ENCODE measurements around the gene CTNNA3. TPM values are rescaled to one million over a fixed set of nuclear protein-coding genes. Genes with fewer than 3 reads are reported as not detected.

CTNNA3 gene
- total RNA-seq, 4 donors from 2014 or later: 14.3 to 49.5 (median 24.2) TPM

DNA sequence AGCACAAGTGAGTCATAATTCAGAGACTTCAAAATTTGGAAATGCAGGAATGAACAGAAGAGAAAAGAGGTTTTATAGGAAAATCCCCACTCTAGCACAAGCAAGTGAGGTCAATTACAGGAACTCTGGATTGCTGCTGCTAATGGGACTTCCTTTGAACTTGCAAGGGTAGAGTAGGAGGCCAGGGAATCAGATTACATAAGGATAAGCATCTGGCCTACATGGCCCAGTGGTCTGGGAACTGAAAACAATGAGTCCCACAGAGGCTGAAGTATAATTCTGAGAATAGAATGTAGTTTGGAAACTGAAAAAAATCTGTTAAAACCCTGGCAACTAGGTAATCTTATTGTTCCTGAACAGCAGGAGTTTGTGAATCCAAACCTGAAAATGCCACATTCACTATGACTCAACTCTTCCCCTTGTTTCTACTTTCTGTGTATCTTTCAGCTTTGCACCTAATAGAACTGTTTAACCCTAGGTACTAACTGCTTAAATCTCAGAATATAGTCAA, 66.5 kb downstream of the CTNNA3 start:
- DNase-seq: no peak
- Histone ChIP-seq H3K27me3 (no peaks in the 10 kb centered on the region), H3K9me3 (no peaks in the 10 kb centered on the region), H3K4me3 (no peak overlapping the region), H3K36me3 (no peaks in the 10 kb centered on the region), H3K4me1 (peaks cover 7 to 11% of the 10 kb centered on the region in 2 donors), H3K27ac (no peak overlapping the region)
- intact Hi-C loops (cut with DNase I; ENCODE audit: low total_unique reads): no loop called here
- in situ Hi-C loops (cut with MboI; ENCODE audit: low sequenced_read_pairs in 4 of 4): no loop called here
- no peak for TF ChIP-seq POLR2A (IDR thresholded peaks at IDR 0.05)
- TF ChIP-seq, protein P1, sequence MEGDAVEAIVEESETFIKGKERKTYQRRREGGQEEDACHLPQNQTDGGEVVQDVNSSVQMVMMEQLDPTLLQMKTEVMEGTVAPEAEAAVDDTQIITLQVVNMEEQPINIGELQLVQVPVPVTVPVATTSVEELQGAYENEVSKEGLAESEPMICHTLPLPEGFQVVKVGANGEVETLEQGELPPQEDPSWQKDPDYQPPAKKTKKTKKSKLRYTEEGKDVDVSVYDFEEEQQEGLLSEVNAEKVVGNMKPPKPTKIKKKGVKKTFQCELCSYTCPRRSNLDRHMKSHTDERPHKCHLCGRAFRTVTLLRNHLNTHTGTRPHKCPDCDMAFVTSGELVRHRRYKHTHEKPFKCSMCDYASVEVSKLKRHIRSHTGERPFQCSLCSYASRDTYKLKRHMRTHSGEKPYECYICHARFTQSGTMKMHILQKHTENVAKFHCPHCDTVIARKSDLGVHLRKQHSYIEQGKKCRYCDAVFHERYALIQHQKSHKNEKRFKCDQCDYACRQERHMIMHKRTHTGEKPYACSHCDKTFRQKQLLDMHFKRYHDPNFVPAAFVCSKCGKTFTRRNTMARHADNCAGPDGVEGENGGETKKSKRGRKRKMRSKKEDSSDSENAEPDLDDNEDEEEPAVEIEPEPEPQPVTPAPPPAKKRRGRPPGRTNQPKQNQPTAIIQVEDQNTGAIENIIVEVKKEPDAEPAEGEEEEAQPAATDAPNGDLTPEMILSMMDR (IDR thresholded peaks at IDR 0.05 in 4 of 5, conservative IDR thresholded peaks at IDR 0.05 in 1 of 5): no peak
- no peak for ATAC-seq

DNA sequence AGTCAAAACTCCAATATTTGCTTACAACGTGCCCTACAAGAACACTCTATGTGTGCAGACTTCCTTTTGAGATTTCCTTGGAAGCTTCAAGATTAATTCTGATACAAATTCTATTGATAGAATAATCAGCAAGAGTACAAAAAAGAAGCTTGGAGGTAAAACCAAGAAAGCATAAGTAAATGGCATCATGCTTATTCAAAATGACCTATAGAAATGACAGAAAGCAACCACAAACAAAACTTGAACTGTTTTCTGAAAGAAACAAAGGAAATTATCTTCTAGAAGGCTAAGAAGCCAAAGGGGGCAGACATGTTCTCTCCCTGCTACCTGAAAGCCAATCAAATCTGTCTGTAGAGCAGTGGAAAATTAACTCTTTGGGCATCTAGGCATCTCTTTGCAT, 73.0 kb downstream of the CTNNA3 start:
- no peaks in the 10 kb centered on the region for H3K27me3 ChIP-seq
- H3K9me3 ChIP-seq: no peaks in the 10 kb centered on the region
- TF ChIP-seq, protein P1 (IDR thresholded peaks at IDR 0.05 in 4 of 5, conservative IDR thresholded peaks at IDR 0.05 in 1 of 5): no peak
- TF ChIP-seq POLR2A (IDR thresholded peaks at IDR 0.05): no peak
- no peak for ATAC-seq
- no peak overlapping the region for H3K4me3 ChIP-seq
- H3K27ac ChIP-seq: no peak overlapping the region
- intact Hi-C loops (cut with DNase I; ENCODE audit: low total_unique reads): no loop called here
- no peaks in the 10 kb centered on the region for H3K36me3 ChIP-seq
- in situ Hi-C loops (cut with MboI; ENCODE audit: low sequenced_read_pairs in 4 of 4): no loop called here
- peaks cover 0 to 16% of the 10 kb centered on the region in 2 donors for H3K4me1 ChIP-seq
- DNase-seq: no peak

DNA sequence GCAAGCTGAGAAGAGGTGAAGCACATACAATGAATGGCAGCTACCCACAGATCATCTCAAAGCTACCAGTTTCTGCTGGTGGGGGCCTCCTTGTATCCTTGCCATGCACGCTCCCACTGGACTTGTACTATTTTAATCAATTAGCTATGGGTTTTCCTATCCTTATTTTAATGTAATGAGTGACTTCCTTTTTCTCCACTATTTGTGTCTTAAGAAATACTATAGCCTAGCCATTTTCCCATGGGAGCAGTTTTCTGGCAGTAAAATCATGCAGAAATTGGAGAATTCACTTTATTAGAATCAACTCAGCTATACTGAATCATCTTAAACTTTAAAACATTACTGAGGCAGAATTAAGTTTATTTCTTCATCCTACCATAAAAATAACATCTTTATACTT, 73.5 kb downstream of the CTNNA3 start:
- DNase-seq (no peak), ATAC-seq (no peak)
- peaks cover 0 to 17% of the 10 kb centered on the region in 2 donors for H3K4me1 ChIP-seq
- TF ChIP-seq, protein P1 (IDR thresholded peaks at IDR 0.05 in 4 of 5, conservative IDR thresholded peaks at IDR 0.05 in 1 of 5): no peak
- no peak for TF ChIP-seq POLR2A (IDR thresholded peaks at IDR 0.05)
- in situ Hi-C loops (cut with MboI; ENCODE audit: low sequenced_read_pairs in 4 of 4) (no loop called here), intact Hi-C loops (cut with DNase I; ENCODE audit: low total_unique reads) (no loop called here)
- H3K27ac ChIP-seq: no peak overlapping the region
- H3K4me3 ChIP-seq: no peak overlapping the region
- H3K27me3 ChIP-seq: no peaks in the 10 kb centered on the region
- no peaks in the 10 kb centered on the region for H3K36me3 ChIP-seq
- H3K9me3 ChIP-seq: no peaks in the 10 kb centered on the region

DNA sequence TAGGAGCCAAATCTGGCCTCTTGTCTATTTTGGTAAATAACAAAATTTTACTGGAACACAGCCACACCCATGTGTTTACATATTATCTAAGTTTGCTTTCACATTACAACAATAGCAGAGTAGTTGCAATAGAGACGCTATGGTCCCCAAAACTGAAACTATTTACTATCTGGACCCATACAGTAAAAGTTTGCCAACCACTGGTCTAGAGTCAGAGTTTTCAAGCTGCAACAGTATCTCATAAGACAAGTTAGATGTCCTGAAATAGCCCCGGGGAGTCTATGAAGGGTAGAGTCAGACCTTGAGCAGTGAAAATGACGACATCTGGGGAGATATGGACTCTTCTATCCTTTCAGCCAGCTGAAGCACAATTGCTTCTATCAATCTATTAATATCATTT, 74.2 kb downstream of the CTNNA3 start:
- in situ Hi-C loops (cut with MboI; ENCODE audit: low sequenced_read_pairs in 4 of 4) (no loop called here), intact Hi-C loops (cut with DNase I; ENCODE audit: low total_unique reads) (no loop called here)
- H3K4me3 ChIP-seq: no peak overlapping the region
- no peaks in the 10 kb centered on the region for H3K36me3 ChIP-seq
- ATAC-seq (no peak), DNase-seq (no peak)
- no peak for TF ChIP-seq POLR2A (IDR thresholded peaks at IDR 0.05)
- TF ChIP-seq, protein P1 (IDR thresholded peaks at IDR 0.05 in 4 of 5, conservative IDR thresholded peaks at IDR 0.05 in 1 of 5): no peak
- no peak overlapping the region for H3K27ac ChIP-seq
- H3K27me3 ChIP-seq: no peaks in the 10 kb centered on the region
- H3K9me3 ChIP-seq: no peaks in the 10 kb centered on the region
- H3K4me1 ChIP-seq: peaks cover 0 to 17% of the 10 kb centered on the region in 2 donors

DNA sequence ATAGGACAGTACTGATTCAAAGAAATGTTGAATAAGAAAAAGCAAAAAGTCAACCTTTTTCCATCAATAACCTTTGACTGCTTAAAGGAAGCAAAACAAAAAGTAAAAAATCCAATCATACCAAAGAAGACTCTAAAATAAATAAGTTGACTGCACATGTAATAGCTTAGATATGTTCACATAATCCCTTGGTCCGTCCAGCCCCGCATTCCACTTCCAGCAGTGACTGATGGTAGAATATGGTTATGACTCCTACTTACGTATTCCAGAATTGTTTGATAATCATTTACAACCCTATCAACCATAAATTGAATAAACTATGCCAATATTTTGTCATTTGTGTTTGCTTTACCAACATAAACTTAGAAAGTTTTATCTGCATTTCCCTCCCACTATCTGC, 77.9 kb downstream of the CTNNA3 start:
- Histone ChIP-seq H3K4me3 (no peak overlapping the region), H3K27me3 (no peaks in the 10 kb centered on the region), H3K27ac (no peak overlapping the region), H3K4me1 (peaks cover 0 to 17% of the 10 kb centered on the region in 2 donors), H3K36me3 (no peaks in the 10 kb centered on the region), H3K9me3 (no peaks in the 10 kb centered on the region)
- ATAC-seq (no peak), DNase-seq (no peak)
- in situ Hi-C loops (cut with MboI; ENCODE audit: low sequenced_read_pairs in 4 of 4): no loop called here
- TF ChIP-seq, protein P1 (IDR thresholded peaks at IDR 0.05 in 4 of 5, conservative IDR thresholded peaks at IDR 0.05 in 1 of 5): no peak
- no peak for TF ChIP-seq POLR2A (IDR thresholded peaks at IDR 0.05)
- intact Hi-C loops (cut with DNase I; ENCODE audit: low total_unique reads): no loop called here
